C4-2B (cell line): ENCODE measurements around the gene DCXR.

Experiments used
- H3K27ac ChIP-seq: fragments of 450-650 bp; 2 replicates; pipeline ENCODE4 v1.5.1; 2017
- ZFX ChIP-seq: fragments of 450-650 bp; IDR thresholded peaks from 2 replicates; pipeline ENCODE4 v1.6.1; 2017
- TF ChIP-seq, protein P1 (sequence below): fragments of 450-650 bp; conservative IDR thresholded peaks from 2 replicates; pipeline ENCODE4 v1.5.1; 2017; ENCODE audit warnings: mild to moderate bottlenecking

Gene DCXR

DNA sequence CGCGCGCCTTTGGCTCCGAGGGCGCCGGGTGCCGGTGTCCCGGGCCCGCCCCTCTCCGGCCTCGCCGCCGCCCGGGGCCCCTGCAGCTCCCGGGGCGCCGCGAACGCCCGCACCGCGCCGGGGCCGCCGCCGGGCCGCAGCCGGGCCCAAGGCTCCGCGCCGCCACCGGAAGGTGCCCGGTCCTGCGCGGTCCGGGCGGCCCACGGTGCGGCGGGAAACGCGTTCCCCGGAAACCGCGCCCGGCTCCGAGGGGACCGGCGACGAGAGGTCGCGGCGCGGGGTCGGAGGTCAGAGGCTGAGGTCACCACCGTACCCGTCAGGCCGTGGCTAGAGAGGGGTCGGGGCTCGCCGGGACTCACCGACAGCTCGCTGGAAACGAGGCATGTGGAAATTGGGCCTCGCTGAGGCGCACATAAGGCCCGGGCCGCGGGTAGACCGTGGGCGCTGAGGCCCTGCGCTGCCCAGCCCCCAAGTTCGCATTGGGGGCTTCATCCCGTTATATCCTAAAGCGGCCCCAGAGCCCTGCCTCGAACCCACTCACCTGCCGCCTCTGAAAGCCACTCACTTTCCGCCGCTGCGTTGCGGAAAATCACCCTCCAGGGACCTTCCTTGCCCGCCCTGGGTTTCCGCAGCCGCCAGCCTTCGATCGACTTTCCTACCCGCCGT lies 28.3 kb upstream of the DCXR start, which contains the start of gene DUS1L:
DUS1L (minus strand) TSS at position 167 of the 666 bp plus-strand sequence. CDS start 745 bp downstream, outside the sequence.
- peak; percentile 97 for TF ChIP-seq ZFX
- TF ChIP-seq, protein P1, sequence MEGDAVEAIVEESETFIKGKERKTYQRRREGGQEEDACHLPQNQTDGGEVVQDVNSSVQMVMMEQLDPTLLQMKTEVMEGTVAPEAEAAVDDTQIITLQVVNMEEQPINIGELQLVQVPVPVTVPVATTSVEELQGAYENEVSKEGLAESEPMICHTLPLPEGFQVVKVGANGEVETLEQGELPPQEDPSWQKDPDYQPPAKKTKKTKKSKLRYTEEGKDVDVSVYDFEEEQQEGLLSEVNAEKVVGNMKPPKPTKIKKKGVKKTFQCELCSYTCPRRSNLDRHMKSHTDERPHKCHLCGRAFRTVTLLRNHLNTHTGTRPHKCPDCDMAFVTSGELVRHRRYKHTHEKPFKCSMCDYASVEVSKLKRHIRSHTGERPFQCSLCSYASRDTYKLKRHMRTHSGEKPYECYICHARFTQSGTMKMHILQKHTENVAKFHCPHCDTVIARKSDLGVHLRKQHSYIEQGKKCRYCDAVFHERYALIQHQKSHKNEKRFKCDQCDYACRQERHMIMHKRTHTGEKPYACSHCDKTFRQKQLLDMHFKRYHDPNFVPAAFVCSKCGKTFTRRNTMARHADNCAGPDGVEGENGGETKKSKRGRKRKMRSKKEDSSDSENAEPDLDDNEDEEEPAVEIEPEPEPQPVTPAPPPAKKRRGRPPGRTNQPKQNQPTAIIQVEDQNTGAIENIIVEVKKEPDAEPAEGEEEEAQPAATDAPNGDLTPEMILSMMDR, result no peak

DNA sequence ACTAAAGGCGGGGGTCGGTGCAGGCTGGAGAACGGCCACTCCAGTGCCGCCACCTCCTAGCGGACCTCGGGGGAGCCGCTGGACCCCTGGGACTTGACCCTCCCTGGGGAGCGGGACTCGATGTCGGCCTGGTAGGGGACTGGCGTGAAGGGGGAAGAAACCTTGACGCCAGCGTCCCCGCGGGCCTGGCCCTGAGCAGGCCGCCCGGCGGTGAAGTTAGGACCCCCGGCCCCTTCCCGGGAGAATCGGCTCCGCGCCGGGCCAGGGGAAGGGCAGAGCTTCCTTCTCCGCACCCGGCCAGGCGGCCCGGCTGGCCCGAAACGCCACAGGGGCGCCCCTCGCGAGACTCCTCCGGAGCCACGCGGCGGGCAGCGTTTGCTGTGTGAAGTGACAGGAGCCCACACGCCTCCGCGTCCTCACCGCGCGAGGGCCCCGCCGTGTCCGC lies 27.7 kb upstream of the DCXR start:
- TF ChIP-seq, protein P1, result no peak
- no peak for TF ChIP-seq ZFX
- peak overlapping the region; percentile 92 for H3K27ac ChIP-seq

More for the DNA sequence above, 28.3 kb upstream of the DCXR start, which contains the start of gene DUS1L:
- H3K27ac ChIP-seq, result peak within 1 kb of the TSS; percentile 92

DNA sequence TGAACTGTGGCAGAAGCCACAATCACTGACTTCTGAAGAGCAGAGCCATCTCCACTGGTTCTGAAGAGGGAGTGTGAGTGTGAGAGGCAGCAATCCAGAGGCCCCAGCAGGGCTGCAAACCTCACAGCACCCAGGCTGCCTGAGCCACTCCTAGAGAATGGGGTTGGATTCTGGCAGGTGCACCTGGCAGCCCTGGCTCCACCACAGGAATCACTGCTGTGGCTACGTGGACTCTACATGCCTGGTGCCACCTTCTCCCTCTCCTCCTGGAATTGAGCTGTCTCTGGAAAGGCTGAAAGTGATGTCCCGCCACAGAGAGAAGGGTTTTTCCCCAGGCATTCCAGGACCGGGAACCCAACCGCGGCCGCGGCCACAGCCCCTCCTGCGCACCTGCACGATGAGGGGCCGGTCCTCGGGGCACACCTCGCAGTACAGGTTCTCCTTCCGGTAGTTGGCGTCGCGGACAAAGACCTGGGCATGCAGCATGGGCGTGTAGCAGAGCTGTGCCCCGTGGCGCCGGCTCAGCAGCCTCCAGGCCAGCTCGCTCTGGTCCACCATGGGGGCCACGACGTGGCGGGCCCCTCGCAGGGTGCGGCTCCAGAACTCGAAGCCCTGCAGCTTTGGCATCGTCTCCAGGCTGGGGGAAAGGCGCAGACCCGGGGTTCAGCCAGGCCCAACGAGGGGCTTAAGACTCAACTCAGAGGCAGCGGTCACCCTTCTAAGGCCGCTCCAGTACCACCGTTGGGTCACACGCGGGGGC lies 27.1 kb upstream of the DCXR start:
- H3K27ac ChIP-seq, result peak overlapping the region; percentile 92
- no peak for TF ChIP-seq ZFX
- TF ChIP-seq, protein P1, result no peak

DNA sequence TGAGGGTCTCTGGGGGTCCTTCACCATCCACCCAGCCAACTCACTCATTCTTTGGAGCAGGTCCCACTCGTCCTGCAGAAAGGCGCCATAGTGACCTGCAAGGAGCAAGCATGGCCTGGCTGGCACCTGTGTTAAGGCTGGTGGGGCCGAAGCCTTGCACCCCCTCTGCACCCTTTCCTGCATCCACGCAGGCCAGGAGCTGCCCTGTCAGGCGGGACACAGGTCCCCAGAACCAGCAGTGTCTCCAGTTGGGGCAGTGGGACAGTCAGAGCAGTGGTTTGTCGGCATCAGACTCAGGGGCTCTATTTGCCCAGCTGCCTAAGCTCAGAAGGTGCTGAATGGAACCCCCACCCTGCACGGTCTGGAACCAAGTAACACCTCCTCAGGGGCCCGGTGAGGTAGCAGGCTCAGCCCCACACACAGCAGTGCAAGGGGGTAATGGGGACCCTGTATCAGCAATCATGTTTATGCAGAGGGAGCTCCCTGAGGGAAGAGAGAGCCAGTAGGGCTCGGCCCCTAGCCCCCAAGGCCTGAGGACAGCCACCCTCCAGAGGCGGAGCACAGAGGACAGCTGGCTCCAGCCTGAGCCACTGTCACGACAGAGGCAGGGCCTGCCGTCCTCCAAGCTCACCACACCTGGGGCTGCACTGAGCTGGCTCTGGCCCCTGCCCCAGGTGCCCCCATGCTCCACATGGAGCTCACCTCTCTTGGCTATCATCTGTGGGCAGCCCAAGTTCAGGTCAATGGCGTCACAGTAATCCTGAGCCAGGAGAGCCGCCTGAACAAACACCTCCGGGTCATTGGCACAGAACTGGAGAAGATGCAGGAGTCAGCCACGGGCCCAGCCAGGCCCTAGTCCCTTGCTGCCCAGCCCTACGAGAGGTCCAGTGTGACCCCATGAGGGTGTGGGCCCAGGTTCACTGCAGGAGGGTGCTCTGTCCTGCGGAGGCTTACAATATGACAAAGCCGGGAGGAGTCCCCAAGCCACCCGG lies 26.2 kb upstream of the DCXR start:
- peak overlapping the region; percentile 92 for H3K27ac ChIP-seq

DNA sequence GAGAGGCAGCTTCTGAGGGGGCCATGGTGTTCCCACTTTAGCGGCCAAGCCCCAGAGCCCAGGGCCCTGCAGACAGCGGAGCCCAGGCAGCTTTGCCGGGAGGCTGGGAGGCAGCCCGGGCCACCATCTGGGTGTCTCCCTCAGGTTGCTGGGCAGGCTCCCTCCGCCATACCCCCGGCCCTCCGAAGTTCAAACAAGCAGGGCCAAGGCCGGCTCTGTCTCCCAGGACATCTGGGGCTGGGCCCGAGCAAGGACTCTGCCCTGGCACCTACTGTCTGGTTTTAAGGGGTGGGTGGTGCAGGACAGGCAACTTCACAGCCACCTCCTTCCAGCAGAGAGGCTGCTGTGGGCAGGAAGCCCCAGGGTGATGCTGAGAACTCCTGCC lies 25.5 kb upstream of the DCXR start:
- peak overlapping the region; percentile 92 for H3K27ac ChIP-seq
- TF ChIP-seq, protein P1, result no peak
- TF ChIP-seq ZFX, result no peak

More for the DNA sequence above, 26.2 kb upstream of the DCXR start:
- TF ChIP-seq, protein P1, result no peak
- TF ChIP-seq ZFX, result no peak

DNA sequence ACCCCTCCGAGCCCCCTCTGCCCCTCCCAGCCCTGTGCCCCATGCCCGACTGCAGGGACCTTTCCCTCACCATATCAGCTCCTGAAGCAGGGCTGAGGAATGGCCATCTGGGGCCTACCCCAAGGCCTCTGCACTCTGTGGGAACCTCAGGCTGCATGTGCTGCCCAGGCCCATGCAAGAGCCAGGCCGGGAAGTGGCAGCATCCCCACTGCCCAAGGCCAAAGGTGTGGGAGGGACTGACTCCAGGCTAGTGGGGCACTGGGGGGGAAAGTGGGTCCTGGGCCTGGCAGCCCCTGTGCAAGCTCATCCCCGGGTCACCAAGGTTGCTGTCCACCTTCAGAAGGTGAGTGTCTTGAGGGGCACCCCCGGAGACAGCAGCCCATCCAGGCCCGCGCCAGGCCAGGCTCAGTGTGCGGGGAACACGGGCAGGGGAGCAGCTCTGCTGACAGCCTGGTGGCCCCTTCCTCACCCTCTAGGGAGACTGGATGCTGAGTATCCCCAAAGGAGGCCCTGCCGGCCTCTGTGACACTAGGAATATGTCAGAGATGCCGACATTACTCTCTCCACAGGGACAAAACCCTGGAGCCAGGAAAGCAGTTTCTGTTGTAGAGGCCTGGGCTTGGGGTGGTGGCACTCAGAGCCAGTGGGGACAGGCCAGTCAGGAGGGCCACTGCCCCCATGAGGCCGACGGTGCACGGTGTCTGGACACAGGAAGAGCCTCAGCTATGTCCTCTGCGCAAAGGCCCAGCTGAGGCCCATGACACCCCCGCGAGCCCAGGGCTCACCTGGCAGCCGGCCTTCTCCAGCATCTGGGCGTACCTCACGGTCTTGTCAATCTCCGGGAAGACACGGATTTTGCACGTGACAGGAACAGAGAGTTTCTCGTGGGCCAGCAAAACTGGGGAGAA lies 24.8 kb upstream of the DCXR start:
- peak overlapping the region; percentile 92 for H3K27ac ChIP-seq
- no peak for TF ChIP-seq ZFX
- TF ChIP-seq, protein P1, result no peak
